Measurements from ENCODE around the gene LMF1. TPM values are rescaled to one million over a fixed set of nuclear protein-coding genes. Genes with fewer than 3 reads are reported as not detected.

LMF1 gene
- total RNA-seq, 1 experiment from 2014 or later, result 12.8 TPM

DNA sequence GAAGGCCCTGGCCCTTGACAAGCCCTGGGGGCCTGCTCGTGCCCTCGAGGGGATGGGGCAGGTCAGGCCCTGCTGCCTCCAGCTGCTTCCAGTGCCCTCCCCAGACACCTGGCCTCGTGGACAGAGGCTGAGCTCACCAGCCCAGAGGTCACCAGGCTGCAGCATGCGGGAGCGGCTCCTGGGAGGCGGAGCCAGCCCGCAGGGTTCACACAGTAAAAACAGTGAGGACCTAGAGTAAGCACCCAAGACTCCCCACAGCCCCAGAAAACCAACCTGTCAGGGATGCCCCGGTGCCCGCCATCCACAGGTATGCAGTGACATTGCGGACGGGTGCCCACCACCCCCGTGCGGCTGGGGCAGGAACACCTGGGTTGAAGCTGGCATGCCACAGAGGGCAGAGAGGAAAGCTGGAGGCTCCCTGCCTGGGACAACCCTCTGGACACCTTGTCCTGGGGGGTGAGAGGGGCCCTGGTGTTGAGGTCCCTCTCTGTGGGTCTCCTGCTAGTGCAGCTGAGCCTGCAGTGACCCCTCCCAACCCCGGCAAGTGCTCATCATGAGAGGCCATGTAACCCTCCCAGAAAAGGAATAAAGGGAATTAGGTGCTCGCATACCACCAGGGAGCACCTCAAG lies 62.1 kb downstream of the LMF1 start (continued):
- TF ChIP-seq, protein P1, sequence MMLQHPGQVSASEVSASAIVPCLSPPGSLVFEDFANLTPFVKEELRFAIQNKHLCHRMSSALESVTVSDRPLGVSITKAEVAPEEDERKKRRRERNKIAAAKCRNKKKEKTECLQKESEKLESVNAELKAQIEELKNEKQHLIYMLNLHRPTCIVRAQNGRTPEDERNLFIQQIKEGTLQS (IDR thresholded peaks at IDR 0.05), result no peak
- TF ChIP-seq EZH2phosphoT487 (IDR thresholded peaks at IDR 0.05; ENCODE audit: borderline replicate concordance) (no peak), ELF1 (IDR thresholded peaks at IDR 0.05; ENCODE audit: borderline replicate concordance, low read depth) (no peak), ZNF274 (IDR thresholded peaks at IDR 0.05; ENCODE audit: low read depth, low read length) (no peak), JUND (IDR thresholded peaks at IDR 0.05) (no peak), EZH2 (IDR thresholded peaks at IDR 0.05) (no peak)

DNA sequence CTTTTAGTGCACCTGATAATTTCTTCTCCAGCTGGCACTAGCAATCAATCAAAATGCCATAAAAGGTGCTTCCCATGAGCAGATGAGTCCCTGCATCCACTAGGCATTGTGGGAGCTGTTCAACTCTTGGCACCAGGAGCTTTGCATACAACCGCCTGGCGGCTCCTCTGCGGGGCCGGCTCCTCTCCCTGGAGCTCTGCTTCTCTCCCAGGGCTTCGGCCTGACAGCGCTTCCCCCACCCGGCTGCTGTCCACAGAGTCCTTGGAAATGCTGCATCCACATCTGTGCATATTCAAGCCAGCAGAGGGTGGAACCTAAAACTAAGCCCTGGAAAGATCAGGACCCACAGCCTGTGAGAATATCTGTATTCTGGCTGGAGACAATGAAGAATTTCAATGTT lies 62.9 kb downstream of the LMF1 start:
- Histone ChIP-seq H3K36me3 (ENCODE audit: control insufficient read depth in 1 of 2, insufficient read depth in 2 of 2, low read length in 2 of 2) (no peaks in the 10 kb centered on the region; a peak in 1 of 4 replicates), H3K9me3 (ENCODE audit: control insufficient read depth in 1 of 2, insufficient read depth in 1 of 2, low read depth in 1 of 2, low read length in 2 of 2) (peaks cover 0 to 8% of the 10 kb centered on the region in 2 experiments; a peak in 1 of 4 replicates), H3K9ac (ENCODE audit: low read length) (no peak overlapping the region), H2AFZ (ENCODE audit: low read depth, low read length, poor library complexity, severe bottlenecking) (no peak overlapping the region), H3K79me2 (ENCODE audit: insufficient read depth, low read length) (no peaks in the 10 kb centered on the region), H4K20me1 (ENCODE audit: insufficient read depth) (no peaks in the 10 kb centered on the region), H3K9me2 (ENCODE audit: insufficient read depth) (no peaks in the 10 kb centered on the region), H3K4me1 (ENCODE audit: control insufficient read depth in 1 of 2, insufficient read depth in 2 of 2, low read length in 2 of 2) (no peaks in the 10 kb centered on the region), H3K4me3 (replicated peaks in 1 of 2; ENCODE audit: low read depth in 1 of 2, low read length in 2 of 2) (no peak overlapping the region), H3K4me2 (ENCODE audit: low read length) (no peak overlapping the region), H3K27ac (ENCODE audit: low read depth, low read length) (no peak overlapping the region), H3K27me3 (ENCODE audit: insufficient read depth, low read length) (no peaks in the 10 kb centered on the region)
- ChIA-PET RAD21 (ENCODE audit: low non-redundant PET in 1 of 2, low total read pairs in 2 of 2, uncharacterized antibody in 2 of 2, unreplicated experiment in 2 of 2) (no interaction called here), POLR2A (no interaction called here), CTCF (no interaction called here)
- BruUV-seq (replicated peaks), result no TSS peak
- ATAC-seq (no peak), DNase-seq (ENCODE audit: low read depth, low spot score) (no peak)
- intact Hi-C loops (cut with micrococcal nuclease), result no loop called here
- TF ChIP-seq JUND (IDR thresholded peaks at IDR 0.05) (no peak), ZFX (IDR thresholded peaks at IDR 0.05) (no peak), REST (IDR thresholded peaks at IDR 0.05; ENCODE audit: low read depth) (no peak), EZH2 (IDR thresholded peaks at IDR 0.05) (no peak), ELF1 (IDR thresholded peaks at IDR 0.05; ENCODE audit: borderline replicate concordance, low read depth) (no peak), MAX (IDR thresholded peaks at IDR 0.05) (no peak), POLR2A (IDR thresholded peaks at IDR 0.05; ENCODE audit: borderline replicate concordance, extremely low read depth, insufficient read depth, insufficient read length) (no peak), CEBPB (IDR thresholded peaks at IDR 0.05; ENCODE audit: low read depth) (no peak), SIN3A (IDR thresholded peaks at IDR 0.05; ENCODE audit: low read depth) (no peak), CBX3 (IDR thresholded peaks at IDR 0.05; ENCODE audit: low read depth) (no peak)
- TF ChIP-seq, protein P1 (IDR thresholded peaks at IDR 0.05), result no peak

Measured in HCT116 (cell line).